ENCODE measurements around the gene GABBR2. TPM values are rescaled to one million over a fixed set of nuclear protein-coding genes. Genes with fewer than 3 reads are reported as not detected.
A peak's percentile ranks its signal among the peaks of the same experiment; 100 is the strongest.
"Not testable (repeated sequence)": the region's sequence is repeated elsewhere in the genome, so short reads cannot be mapped to it uniquely, and the experiment has no call there.

Gene GABBR2
- total RNA-seq, 1 donor from 2014 or later: 116 TPM

DNA sequence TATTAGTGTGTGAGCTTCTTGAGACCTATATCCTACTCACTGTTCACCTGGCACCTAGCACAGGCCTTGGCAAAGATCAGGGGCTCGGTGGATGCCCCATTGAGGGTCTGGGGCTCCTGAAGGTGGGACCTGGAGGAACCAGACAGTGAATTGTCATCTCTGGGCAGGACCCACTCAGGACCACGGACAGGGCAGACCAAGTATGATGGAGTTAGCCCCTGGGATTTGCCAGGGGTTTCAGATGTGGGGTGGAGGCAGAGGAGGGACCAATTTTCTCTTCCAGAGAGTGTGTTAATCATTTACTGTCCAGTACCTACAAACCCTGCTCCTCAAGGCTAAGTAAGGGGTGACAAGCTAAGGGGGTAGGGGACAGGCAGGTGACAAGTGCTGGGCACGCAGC is 424.0 kb downstream of the GABBR2 start:
- no peak for DNase-seq
- Mint-ChIP-seq H3K27me3 (ENCODE audit: unreplicated experiment) (peaks cover 2% of the 10 kb centered on the region), H3K4me3 (ENCODE audit: unreplicated experiment) (no peak overlapping the region), H3K27ac (ENCODE audit: unreplicated experiment) (no peak overlapping the region), H3K36me3 (ENCODE audit: unreplicated experiment) (no peaks in the 10 kb centered on the region), H3K4me1 (ENCODE audit: low read depth, unreplicated experiment) (peaks cover 28% of the 10 kb centered on the region), H3K9me3 (ENCODE audit: unreplicated experiment) (peaks cover 17% of the 10 kb centered on the region)
- no peak for TF ChIP-seq CTCF (IDR thresholded peaks at IDR 0.05; ENCODE audit: partially characterized antibody, unreplicated experiment)

GRCh38 chr9:98283143-98283542 is 425.6 kb downstream of the GABBR2 start:
- peaks cover 21% of the 10 kb centered on the region for H3K4me1 Mint-ChIP-seq (ENCODE audit: low read depth, unreplicated experiment)
- not testable (repeated sequence) for H3K27me3 Mint-ChIP-seq (ENCODE audit: unreplicated experiment); H3K4me3 Mint-ChIP-seq (ENCODE audit: unreplicated experiment); H3K27ac Mint-ChIP-seq (ENCODE audit: unreplicated experiment); H3K36me3 Mint-ChIP-seq (ENCODE audit: unreplicated experiment); DNase-seq
- H3K9me3 Mint-ChIP-seq (ENCODE audit: unreplicated experiment): peaks cover 16% of the 10 kb centered on the region

DNA sequence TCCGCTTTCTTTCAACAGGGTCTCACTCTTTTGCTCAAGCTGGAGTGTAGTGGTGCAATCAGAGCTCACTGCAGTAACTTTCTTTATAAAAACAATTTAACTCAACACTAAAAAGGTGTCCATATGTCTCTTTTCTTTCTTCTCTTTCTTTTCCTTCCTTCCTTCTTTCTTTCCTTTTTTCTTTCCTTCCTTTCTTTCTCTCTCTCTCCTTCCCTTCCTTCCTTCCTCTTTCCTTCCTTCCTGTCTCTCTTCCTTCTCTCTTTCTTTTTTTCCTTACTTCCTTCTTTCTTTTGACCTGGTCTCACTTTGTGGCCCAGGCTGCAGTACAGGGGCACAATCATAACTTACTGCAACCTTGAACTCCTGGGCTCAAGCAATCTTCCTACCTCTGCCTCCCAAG is 427.5 kb downstream of the GABBR2 start:
- no peak for TF ChIP-seq CTCF (IDR thresholded peaks at IDR 0.05; ENCODE audit: partially characterized antibody, unreplicated experiment)
- peak overlapping the region; percentile 86 for H3K27ac Mint-ChIP-seq (ENCODE audit: unreplicated experiment)
- peaks cover 13% of the 10 kb centered on the region for H3K9me3 Mint-ChIP-seq (ENCODE audit: unreplicated experiment)
- peaks cover 21% of the 10 kb centered on the region for H3K4me1 Mint-ChIP-seq (ENCODE audit: low read depth, unreplicated experiment)
- H3K4me3 Mint-ChIP-seq (ENCODE audit: unreplicated experiment): peak overlapping the region; percentile 50
- H3K36me3 Mint-ChIP-seq (ENCODE audit: unreplicated experiment): no peaks in the 10 kb centered on the region
- no peak for DNase-seq
- peaks cover 3% of the 10 kb centered on the region for H3K27me3 Mint-ChIP-seq (ENCODE audit: unreplicated experiment)

DNA sequence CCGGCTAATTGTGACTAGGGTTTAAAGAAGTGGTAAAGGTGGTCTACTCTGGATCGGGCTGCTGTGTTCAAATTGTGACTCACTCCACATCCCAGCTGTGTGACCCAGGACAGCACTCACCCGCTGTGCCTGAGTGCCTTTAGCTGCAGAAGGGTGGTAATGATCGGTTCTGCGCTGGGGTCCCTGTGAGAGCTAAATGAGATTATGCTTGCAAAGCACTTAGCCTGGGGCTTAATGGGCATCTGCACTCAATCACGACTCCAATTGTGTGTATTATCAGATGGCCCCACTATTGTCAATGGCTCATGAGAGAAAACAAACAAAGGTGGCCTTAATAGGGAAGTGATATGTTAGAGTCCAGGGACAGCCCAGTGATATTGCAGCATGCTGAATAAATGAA is 428.2 kb downstream of the GABBR2 start:
- H3K36me3 Mint-ChIP-seq (ENCODE audit: unreplicated experiment): no peaks in the 10 kb centered on the region
- peaks cover 11% of the 10 kb centered on the region for H3K9me3 Mint-ChIP-seq (ENCODE audit: unreplicated experiment)
- H3K27ac Mint-ChIP-seq (ENCODE audit: unreplicated experiment): peak overlapping the region; percentile 86
- H3K4me3 Mint-ChIP-seq (ENCODE audit: unreplicated experiment): no peak overlapping the region
- DNase-seq: peak; percentile 80
- H3K4me1 Mint-ChIP-seq (ENCODE audit: low read depth, unreplicated experiment): peaks cover 21% of the 10 kb centered on the region
- no peak for TF ChIP-seq CTCF (IDR thresholded peaks at IDR 0.05; ENCODE audit: partially characterized antibody, unreplicated experiment)
- H3K27me3 Mint-ChIP-seq (ENCODE audit: unreplicated experiment): peaks cover 3% of the 10 kb centered on the region

- no peak for DNase-seq
- H3K9me3 Mint-ChIP-seq (ENCODE audit: unreplicated experiment): peaks cover 11% of the 10 kb centered on the region
- no peak overlapping the region for H3K4me3 Mint-ChIP-seq (ENCODE audit: unreplicated experiment)
Observed at GRCh38 chr9:98280162-98280561, 428.6 kb downstream of the GABBR2 start.

More at GRCh38 chr9:98280162-98280561, 428.6 kb downstream of the GABBR2 start:
- Mint-ChIP-seq H3K27ac (ENCODE audit: unreplicated experiment) (peak overlapping the region; percentile 86), H3K4me1 (ENCODE audit: low read depth, unreplicated experiment) (peaks cover 21% of the 10 kb centered on the region), H3K27me3 (ENCODE audit: unreplicated experiment) (peaks cover 3% of the 10 kb centered on the region), H3K36me3 (ENCODE audit: unreplicated experiment) (no peaks in the 10 kb centered on the region)
- no peak for TF ChIP-seq CTCF (IDR thresholded peaks at IDR 0.05; ENCODE audit: partially characterized antibody, unreplicated experiment)
